H1 (cell line): ENCODE measurements around the gene LAMC3. TPM values are rescaled to one million over a fixed set of nuclear protein-coding genes. Genes with fewer than 3 reads are reported as not detected.

Experiments used
- CTCF ChIA-PET: fragments of 300-600 bp; sonication (Branson Sonifier 250); formaldehyde crosslinking; loops from one replicate; lab custom pipeline; 2021; ENCODE audit not compliant: partially characterized antibody; lab: Charles Lee
- POLR2A ChIA-PET: fragments of 300-600 bp; sonication (Branson Sonifier 250); formaldehyde crosslinking; loops from one replicate; lab custom pipeline; 2021; ENCODE audit warnings: inconsistent platforms; ENCODE audit not compliant: partially characterized antibody; lab: Charles Lee
- DNase-seq, 2 experiments: peaks; one replicate each; pipeline versions ENCODE4 v3.0.0 to v3.0.0-alpha.2; 2010 to 2022; ENCODE audit warnings: low spot score in 2 of 2, low read depth in 1 of 2, mixed read lengths in 1 of 2
- FAIRE-seq: peaks from 2 replicates; lab custom pipeline; 2011; peaks lifted over from hg19 to GRCh38; lab: Jason Lieb, UNC
- H2AFZ ChIP-seq: 2 replicates; pipeline ENCODE4 v1.8.1; 2012; ENCODE audit warnings: low read length, inconsistent platforms
- H2AK5ac ChIP-seq: 2 replicates; pipeline ENCODE4 v1.6.1; 2013; ENCODE audit warnings: low read depth, low read length
- H2BK120ac ChIP-seq: replicated peaks from 2 replicates; pipeline ENCODE3; 2013; ENCODE audit warnings: low read depth, low read length, inconsistent platforms
- H2BK12ac ChIP-seq: 2 replicates; pipeline ENCODE4 v1.6.1; 2013; ENCODE audit warnings: low read depth, low read length
- H2BK15ac ChIP-seq: 2 replicates; pipeline ENCODE4 v1.6.1; 2013; ENCODE audit warnings: low read length
- H2BK20ac ChIP-seq: 2 replicates; pipeline ENCODE4 v1.6.1; 2013; ENCODE audit warnings: low read length
- H2BK5ac ChIP-seq: 2 replicates; pipeline ENCODE4 v1.6.1; 2013; ENCODE audit warnings: low read depth, low read length
- H3K14ac ChIP-seq: 2 replicates; pipeline ENCODE4 v1.6.1; 2013; ENCODE audit warnings: inconsistent platforms; ENCODE audit not compliant: insufficient read length
- H3K18ac ChIP-seq: 2 replicates; pipeline ENCODE4 v1.6.1; 2013; ENCODE audit warnings: low read length; ENCODE audit errors: extremely low read depth
- H3K23ac ChIP-seq: 2 replicates; pipeline ENCODE4 v1.6.1; 2013; ENCODE audit warnings: inconsistent platforms; ENCODE audit not compliant: insufficient read length
- H3K23me2 ChIP-seq: 2 replicates; pipeline ENCODE4 v1.6.1; 2013; ENCODE audit warnings: low read depth, low read length
- H3K27ac ChIP-seq: 2 replicates; pipeline ENCODE4 v1.6.1; 2011; ENCODE audit warnings: low read depth, low read length, inconsistent platforms
- H3K27me3 ChIP-seq, 4 experiments: replicated peaks in 1 of 4; 1 replicate in 1 of 4; 2 replicates in 3 of 4; pipeline versions ENCODE4 v1.6.1 to v1.8.1; 2011 to 2013; ENCODE audit warnings: low read length in 3 of 4, mild to moderate bottlenecking in 3 of 4, inconsistent platforms in 2 of 4, mixed read lengths in 2 of 4, moderate library complexity in 1 of 4; ENCODE audit not compliant: control insufficient read depth in 3 of 4, insufficient read depth in 3 of 4; ENCODE audit errors: extremely low read depth in 1 of 4
- H3K36me3 ChIP-seq, 4 experiments: 2 replicates each; pipeline versions ENCODE4 v1.6.1 to v1.8.1; 2011 to 2013; ENCODE audit warnings: mild to moderate bottlenecking in 4 of 4, low read length in 3 of 4, moderate library complexity in 2 of 4, control low read depth in 1 of 4, inconsistent platforms in 1 of 4; ENCODE audit not compliant: insufficient read depth in 4 of 4, control insufficient read depth in 2 of 4
- H3K4ac ChIP-seq: replicated peaks from 2 replicates; pipeline ENCODE3; 2013; ENCODE audit warnings: low read length, low read depth, mixed read lengths, inconsistent platforms; ENCODE audit not compliant: insufficient read length
- H3K4me1 ChIP-seq, 4 experiments: replicated peaks in 1 of 4; 1 replicate in 1 of 4; 2 replicates in 3 of 4; pipeline versions ENCODE4 v1.6.1 to v1.8.1; 2011 to 2013; ENCODE audit warnings: low read length in 3 of 4, inconsistent platforms in 2 of 4, mixed read lengths in 1 of 4; ENCODE audit not compliant: insufficient read depth in 4 of 4, control insufficient read depth in 3 of 4
- H3K4me2 ChIP-seq, 2 experiments: 2 replicates each; pipeline versions ENCODE4 v1.6.1 to v1.8.1; 2011 to 2013; ENCODE audit warnings: low read depth in 2 of 2, low read length in 2 of 2, control low read depth in 1 of 2, inconsistent platforms in 1 of 2, mild to moderate bottlenecking in 1 of 2; ENCODE audit not compliant: insufficient read depth in 1 of 2
- H3K4me3 ChIP-seq, 4 experiments: fragments of 200-600, 300-600 bp in 1 of 4; sonication (generic), shearing (Covaris generic), sonication (Bioruptor Twin) in 1 of 4; 2 replicates each; pipeline versions ENCODE4 v1.5.1 to v1.8.1; 2011 to 2016; ENCODE audit warnings: low read length in 4 of 4, low read depth in 3 of 4, control low read depth in 2 of 4, inconsistent platforms in 2 of 4, mild to moderate bottlenecking in 2 of 4, mixed read lengths in 1 of 4, moderate library complexity in 1 of 4; ENCODE audit not compliant: insufficient read depth in 2 of 4; ENCODE audit errors: extremely low read depth in 1 of 4
- H3K56ac ChIP-seq: replicated peaks from 2 replicates; pipeline ENCODE3; 2013; ENCODE audit warnings: low read depth, mild to moderate bottlenecking, mixed read lengths, low read length, inconsistent platforms; ENCODE audit not compliant: insufficient read length
- H3K79me1 ChIP-seq: 2 replicates; pipeline ENCODE4 v1.6.1; 2013; ENCODE audit warnings: low read depth, low read length, control low read depth
- H3K79me2 ChIP-seq, 2 experiments: 2 replicates each; pipeline versions ENCODE4 v1.6.1 to v1.8.1; 2012 to 2013; ENCODE audit warnings: low read length in 2 of 2, mild to moderate bottlenecking in 2 of 2, inconsistent platforms in 1 of 2; ENCODE audit not compliant: insufficient read depth in 2 of 2, control insufficient read depth in 1 of 2
- H3K9ac ChIP-seq, 4 experiments: replicated peaks in 1 of 4; 1 replicate in 1 of 4; 2 replicates in 3 of 4; pipeline versions ENCODE4 v1.6.1 to v1.8.1; 2011 to 2013; ENCODE audit warnings: low read depth in 3 of 4, low read length in 3 of 4, control low read depth in 2 of 4, mild to moderate bottlenecking in 2 of 4, moderate library complexity in 2 of 4, inconsistent platforms in 1 of 4; ENCODE audit errors: extremely low read depth in 1 of 4
- H3K9me3 ChIP-seq, 2 experiments: 2 replicates each; pipeline versions ENCODE4 v1.6.1 to v1.8.1; 2012 to 2013; ENCODE audit warnings: mild to moderate bottlenecking in 2 of 2, moderate library complexity in 2 of 2, control low read depth in 1 of 2, inconsistent platforms in 1 of 2, low read depth in 1 of 2, low read length in 1 of 2, mixed read lengths in 1 of 2; ENCODE audit not compliant: insufficient read depth in 2 of 2
- H4K20me1 ChIP-seq, 2 experiments: replicated peaks in 1 of 2; 2 replicates each; pipeline versions ENCODE3 to v1.8.1; 2011 to 2013; ENCODE audit warnings: inconsistent platforms in 2 of 2, low read length in 2 of 2, mild to moderate bottlenecking in 1 of 2; ENCODE audit not compliant: insufficient read depth in 2 of 2, control insufficient read depth in 1 of 2
- H4K5ac ChIP-seq: 2 replicates; pipeline ENCODE4 v1.6.1; 2013; ENCODE audit warnings: low read length, low read depth, mixed read lengths, inconsistent platforms; ENCODE audit not compliant: insufficient read length
- H4K8ac ChIP-seq: 2 replicates; pipeline ENCODE4 v1.8.0; 2013; ENCODE audit warnings: mild to moderate bottlenecking, moderate library complexity, low read length, inconsistent platforms; ENCODE audit not compliant: insufficient read depth; ENCODE audit errors: extremely low read depth
- H4K91ac ChIP-seq: replicated peaks from 2 replicates; pipeline ENCODE3; 2013; ENCODE audit warnings: low read length, mixed read lengths, inconsistent platforms; ENCODE audit not compliant: insufficient read length
- ASH2L ChIP-seq: fragments of 200-600, 300-600 bp; sonication (generic); IDR thresholded peaks from one replicate; pipeline ENCODE4 v1.7.1; 2017; ENCODE audit warnings: low read length
- ATF3 ChIP-seq: IDR thresholded peaks from 2 replicates; pipeline ENCODE4 v1.6.1; 2011; ENCODE audit warnings: low read depth, mild to moderate bottlenecking, low read length; ENCODE audit not compliant: insufficient read depth
- BCL11A ChIP-seq, 2 experiments: IDR thresholded peaks; one replicate each; pipeline ENCODE4 v1.6.1; 2011; ENCODE audit warnings: low read depth in 2 of 2, low read length in 2 of 2, mild to moderate bottlenecking in 2 of 2
- CBX8 ChIP-seq: fragments of 300-800, 300-1000 bp; sonication (generic); IDR thresholded peaks from 2 replicates; pipeline ENCODE4 v1.7.1; 2016; ENCODE audit warnings: low read depth, low read length, borderline replicate concordance
- EGR1 ChIP-seq: IDR thresholded peaks from 2 replicates; pipeline ENCODE4 v1.6.1; 2011; ENCODE audit warnings: low read depth, low read length, borderline replicate concordance
- POLR2A ChIP-seq, 2 experiments: IDR thresholded peaks; 1 replicate in 1 of 2; 2 replicates in 1 of 2; pipeline ENCODE4 v1.6.1; 2011; ENCODE audit warnings: low read depth in 2 of 2, low read length in 2 of 2, mild to moderate bottlenecking in 2 of 2; ENCODE audit errors: control extremely low read depth in 1 of 2
- SAP30 ChIP-seq: fragments of 300-600 bp; sonication (generic); IDR thresholded peaks from 2 replicates; pipeline ENCODE4 v1.7.1; 2012; ENCODE audit warnings: low read length, moderate library complexity, mild to moderate bottlenecking, inconsistent platforms; ENCODE audit not compliant: insufficient read depth, insufficient replicate concordance
- SP2 ChIP-seq: IDR thresholded peaks from 2 replicates; pipeline ENCODE4 v1.6.1; 2012; ENCODE audit warnings: mild to moderate bottlenecking, low read length, inconsistent platforms
- SP4 ChIP-seq: IDR thresholded peaks from 2 replicates; pipeline ENCODE4 v1.6.1; 2012; ENCODE audit warnings: low read length, inconsistent platforms
- TCF12 ChIP-seq: IDR thresholded peaks from 2 replicates; pipeline ENCODE4 v1.6.1; 2011; ENCODE audit warnings: low read depth, mild to moderate bottlenecking, low read length
- TEAD4 ChIP-seq: IDR thresholded peaks from 2 replicates; pipeline ENCODE4 v1.6.1; 2012; ENCODE audit warnings: low read depth, low read length, inconsistent platforms, mixed read lengths
- WGBS, 2 experiments: shearing (Covaris generic) in 1 of 2; methylation state at CpG; one replicate each; pipeline versions ENCODE4 v1.1.6 to v1.1.7; 2013 to 2015; ENCODE audit warnings: low lambda C conversion rate in 2 of 2, mixed read lengths in 2 of 2, inconsistent platforms in 1 of 2, low coverage in 1 of 2, missing lambda C conversion rate in 1 of 2; ENCODE audit not compliant: insufficient replicate concordance in 2 of 2, insufficient coverage in 1 of 2, insufficient read length in 1 of 2; ENCODE audit errors: extremely low coverage in 1 of 2, missing lambda C conversion rate in 1 of 2; 5-methylcytosine and 5-hydroxymethylcytosine counted together
- polyA plus RNA-seq, 7 experiments: library from polyadenylated mRNA; depleted of rRNA in 3 of 7; stranded (reverse) in 5 of 7; unstranded in 2 of 7; fragments of >200 nt in 5 of 7; fragments of 200-250 nt in 2 of 7; gene quantifications; 1 replicate in 5 of 7; 2 replicates in 1 of 7; 4 replicates in 1 of 7; pipeline versions ENCODE4 v1.2.1 to v1.2.3, GENCODE V29; 2011 to 2013; ENCODE audit warnings: missing spikeins in 2 of 7, mixed read lengths in 2 of 7
- total RNA-seq: library from RNA; stranded (reverse); fragmentation: NEBNext Ultra II Directional; extraction: Animal tissue kit (Norgen Biotek cat#: 25700); gene quantifications from 2 replicates; pipeline ENCODE4 v1.2.1, GENCODE V29; 2021
- TF ChIP-seq, protein P1 (sequence below), 3 experiments: IDR thresholded peaks; 1 replicate in 2 of 3; 2 replicates in 1 of 3; pipeline versions ENCODE4 v1.5.1 to v1.6.1; 2011; ENCODE audit warnings: low read length in 3 of 3, mild to moderate bottlenecking in 3 of 3, inconsistent platforms in 2 of 3, low read depth in 1 of 3, moderate library complexity in 1 of 3; ENCODE audit not compliant: insufficient read depth in 1 of 3; ENCODE audit errors: control extremely low read depth in 1 of 3

Gene LAMC3
- total and polyA plus RNA-seq, 2 of the 8 experiments (the other 6 are each of a cell fraction or from before 2014, with no cell fraction given), result 9.3 to 12.3 TPM

GRCh38 chr9:130999245-130999623, 9.7 kb upstream of the LAMC3 start:
- DNase-seq (no peak), FAIRE-seq (no peak)
- Histone ChIP-seq H3K36me3 (no peaks in the 10 kb centered on the region), H3K18ac (no peak overlapping the region), H3K9ac (no peak overlapping the region), H2BK120ac (no peak overlapping the region), H4K20me1 (peaks cover 1 to 7% of the 10 kb centered on the region in 2 experiments), H3K79me1 (no peaks in the 10 kb centered on the region), H3K79me2 (no peaks in the 10 kb centered on the region), H4K5ac (no peak overlapping the region), H3K23me2 (peaks cover 7% of the 10 kb centered on the region; the same call in 1 of the 2 replicates), H3K27ac (no peak overlapping the region), H4K91ac (peak overlapping the region; percentile 82), H2BK15ac (peak overlapping the region; percentile 8; the same call in 1 of the 2 replicates), H3K4me1 (peaks cover 0 to 6% (median 1%) of the 10 kb centered on the region in 4 experiments; a peak in 3 of 7 replicates), H2BK12ac (0 out of 2 replicates have a peak overlapping the region, but pooled peaks have one; percentile 4), H2BK20ac (no peak overlapping the region), H3K9me3 (no peaks in the 10 kb centered on the region), H3K4ac (no peak overlapping the region), H2AK5ac (no peak overlapping the region), H4K8ac (no peak overlapping the region), H3K27me3 (peaks cover 0 to 9% (median 4%) of the 10 kb centered on the region in 4 experiments; a peak in 3 of 7 replicates), H3K23ac (no peak overlapping the region), H2BK5ac (no peak overlapping the region), H3K4me3 (no peak overlapping the region), H3K56ac (no peak overlapping the region), H3K4me2 (no peak overlapping the region), H3K14ac (no peak overlapping the region), H2AFZ (no peak overlapping the region)
- ChIA-PET POLR2A (no interaction called here), CTCF (interaction anchor here (0.7 to 9.1 kb wide), 24 partner anchors 8 to 299 kb away, joined by 3 to 69 read pairs (median 6); partner anchors contain the start of gene LAMC3)
- 89% methylated on average over 3 of the region's 3 CpGs; no CpG with 5 or more reads in 1 of the 2 experiments for WGBS, 2 experiments
- TF ChIP-seq EGR1 (no peak), TEAD4 (no peak), SP2 (no peak), ATF3 (no peak), POLR2A (IDR thresholded peaks at IDR 0.05; ENCODE audit: control extremely low read depth in 1 of 2, low read depth in 2 of 2, low read length in 2 of 2) (no peak), CBX8 (no peak), SP4 (no peak), BCL11A (IDR thresholded peaks at IDR 0.05; ENCODE audit: low read depth in 2 of 2, low read length in 2 of 2) (no peak), SAP30 (no peak), TCF12 (no peak), ASH2L (no peak)
- TF ChIP-seq, protein P1, sequence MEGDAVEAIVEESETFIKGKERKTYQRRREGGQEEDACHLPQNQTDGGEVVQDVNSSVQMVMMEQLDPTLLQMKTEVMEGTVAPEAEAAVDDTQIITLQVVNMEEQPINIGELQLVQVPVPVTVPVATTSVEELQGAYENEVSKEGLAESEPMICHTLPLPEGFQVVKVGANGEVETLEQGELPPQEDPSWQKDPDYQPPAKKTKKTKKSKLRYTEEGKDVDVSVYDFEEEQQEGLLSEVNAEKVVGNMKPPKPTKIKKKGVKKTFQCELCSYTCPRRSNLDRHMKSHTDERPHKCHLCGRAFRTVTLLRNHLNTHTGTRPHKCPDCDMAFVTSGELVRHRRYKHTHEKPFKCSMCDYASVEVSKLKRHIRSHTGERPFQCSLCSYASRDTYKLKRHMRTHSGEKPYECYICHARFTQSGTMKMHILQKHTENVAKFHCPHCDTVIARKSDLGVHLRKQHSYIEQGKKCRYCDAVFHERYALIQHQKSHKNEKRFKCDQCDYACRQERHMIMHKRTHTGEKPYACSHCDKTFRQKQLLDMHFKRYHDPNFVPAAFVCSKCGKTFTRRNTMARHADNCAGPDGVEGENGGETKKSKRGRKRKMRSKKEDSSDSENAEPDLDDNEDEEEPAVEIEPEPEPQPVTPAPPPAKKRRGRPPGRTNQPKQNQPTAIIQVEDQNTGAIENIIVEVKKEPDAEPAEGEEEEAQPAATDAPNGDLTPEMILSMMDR (IDR thresholded peaks at IDR 0.05; ENCODE audit: control extremely low read depth in 1 of 3, insufficient read depth in 1 of 3, low read depth in 1 of 3, low read length in 3 of 3), result no peak
